ENCODE measurements around the gene CHMP5. TPM values are rescaled to one million over a fixed set of nuclear protein-coding genes. Genes with fewer than 3 reads are reported as not detected.

CHMP5 gene
- total RNA-seq, 1 experiment from 2014 or later, result 61.8 TPM

- no peak for TF ChIP-seq CEBPB (IDR thresholded peaks at IDR 0.05; ENCODE audit: low read depth)
- TF ChIP-seq, protein P1, sequence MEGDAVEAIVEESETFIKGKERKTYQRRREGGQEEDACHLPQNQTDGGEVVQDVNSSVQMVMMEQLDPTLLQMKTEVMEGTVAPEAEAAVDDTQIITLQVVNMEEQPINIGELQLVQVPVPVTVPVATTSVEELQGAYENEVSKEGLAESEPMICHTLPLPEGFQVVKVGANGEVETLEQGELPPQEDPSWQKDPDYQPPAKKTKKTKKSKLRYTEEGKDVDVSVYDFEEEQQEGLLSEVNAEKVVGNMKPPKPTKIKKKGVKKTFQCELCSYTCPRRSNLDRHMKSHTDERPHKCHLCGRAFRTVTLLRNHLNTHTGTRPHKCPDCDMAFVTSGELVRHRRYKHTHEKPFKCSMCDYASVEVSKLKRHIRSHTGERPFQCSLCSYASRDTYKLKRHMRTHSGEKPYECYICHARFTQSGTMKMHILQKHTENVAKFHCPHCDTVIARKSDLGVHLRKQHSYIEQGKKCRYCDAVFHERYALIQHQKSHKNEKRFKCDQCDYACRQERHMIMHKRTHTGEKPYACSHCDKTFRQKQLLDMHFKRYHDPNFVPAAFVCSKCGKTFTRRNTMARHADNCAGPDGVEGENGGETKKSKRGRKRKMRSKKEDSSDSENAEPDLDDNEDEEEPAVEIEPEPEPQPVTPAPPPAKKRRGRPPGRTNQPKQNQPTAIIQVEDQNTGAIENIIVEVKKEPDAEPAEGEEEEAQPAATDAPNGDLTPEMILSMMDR (IDR thresholded peaks at IDR 0.05 in 2 of 3, conservative IDR thresholded peaks at IDR 0.05 in 1 of 3; ENCODE audit: borderline replicate concordance in 1 of 3, insufficient read depth in 1 of 3, low read depth in 2 of 3, low read length in 2 of 3), result no peak
- TF ChIP-seq RAD21 (IDR thresholded peaks at IDR 0.05; ENCODE audit: low read depth), result no peak
- no peak for TF ChIP-seq SRF (IDR thresholded peaks at IDR 0.05; ENCODE audit: low read depth)
- TF ChIP-seq MAX (IDR thresholded peaks at IDR 0.05), result no peak
- no peak for TF ChIP-seq FOSL1 (IDR thresholded peaks at IDR 0.05; ENCODE audit: low read depth)
- no peak for TF ChIP-seq ATF3 (IDR thresholded peaks at IDR 0.05)
- TF ChIP-seq EZH2phosphoT487 (IDR thresholded peaks at IDR 0.05; ENCODE audit: borderline replicate concordance), result no peak
- TF ChIP-seq SP1 (IDR thresholded peaks at IDR 0.05; ENCODE audit: low read depth), result no peak
- TF ChIP-seq EZH2 (IDR thresholded peaks at IDR 0.05), result no peak
- no peak for TF ChIP-seq TCF7L2 (IDR thresholded peaks at IDR 0.05; ENCODE audit: borderline replicate concordance, extremely low read depth, insufficient read depth, insufficient read length)
- TF ChIP-seq ELF1 (IDR thresholded peaks at IDR 0.05; ENCODE audit: borderline replicate concordance, low read depth), result no peak
- DNase-seq (ENCODE audit: low read depth, low spot score) (no peak), ATAC-seq (no peak)
- H3K9ac ChIP-seq (ENCODE audit: low read length), result no peak overlapping the region
- ChIA-PET CTCF (no interaction called here), POLR2A (no interaction called here), RAD21 (ENCODE audit: low non-redundant PET in 1 of 2, low total read pairs in 2 of 2, uncharacterized antibody in 2 of 2, unreplicated experiment in 2 of 2) (no interaction called here)
- no peak overlapping the region for H2AFZ ChIP-seq (ENCODE audit: low read depth, low read length, poor library complexity, severe bottlenecking)
- H3K9me3 ChIP-seq (ENCODE audit: control insufficient read depth in 1 of 2, insufficient read depth in 1 of 2, low read depth in 1 of 2, low read length in 2 of 2), result no peaks in the 10 kb centered on the region
- intact Hi-C loops (cut with micrococcal nuclease), result no loop called here
- no TSS peak for BruUV-seq (replicated peaks)
- H3K79me2 ChIP-seq (ENCODE audit: insufficient read depth, low read length), result no peaks in the 10 kb centered on the region
- peaks cover 23 to 26% of the 10 kb centered on the region in 2 experiments for H3K36me3 ChIP-seq (ENCODE audit: control insufficient read depth in 1 of 2, insufficient read depth in 2 of 2, low read length in 2 of 2)
- H3K27me3 ChIP-seq (ENCODE audit: insufficient read depth, low read length), result no peaks in the 10 kb centered on the region
- no peak overlapping the region for H3K4me2 ChIP-seq (ENCODE audit: low read length)
- no peaks in the 10 kb centered on the region for H3K9me2 ChIP-seq (ENCODE audit: insufficient read depth)
- no peaks in the 10 kb centered on the region for H4K20me1 ChIP-seq (ENCODE audit: insufficient read depth)
- no peaks in the 10 kb centered on the region for H3K4me1 ChIP-seq (ENCODE audit: control insufficient read depth in 1 of 2, insufficient read depth in 2 of 2, low read length in 2 of 2)
- H3K27ac ChIP-seq (ENCODE audit: low read depth, low read length), result no peak overlapping the region
- H3K4me3 ChIP-seq (replicated peaks in 1 of 2; ENCODE audit: low read depth in 1 of 2, low read length in 2 of 2), result no peak overlapping the region
These were observed 14.3 kb upstream of the CHMP5 start for GRCh38 chr9:33250458-33250995.

Measured in HCT116 (cell line).